Measurements from ENCODE around the gene SENP2. TPM values are rescaled to one million over a fixed set of nuclear protein-coding genes. Genes with fewer than 3 reads are reported as not detected.

The SENP2 gene
- total and polyA plus RNA-seq, 9 of the 15 experiments (the other 6 are each of a cell fraction or from before 2014, with no cell fraction given): 11.8 to 67.1 (median 41.1) TPM

DNA sequence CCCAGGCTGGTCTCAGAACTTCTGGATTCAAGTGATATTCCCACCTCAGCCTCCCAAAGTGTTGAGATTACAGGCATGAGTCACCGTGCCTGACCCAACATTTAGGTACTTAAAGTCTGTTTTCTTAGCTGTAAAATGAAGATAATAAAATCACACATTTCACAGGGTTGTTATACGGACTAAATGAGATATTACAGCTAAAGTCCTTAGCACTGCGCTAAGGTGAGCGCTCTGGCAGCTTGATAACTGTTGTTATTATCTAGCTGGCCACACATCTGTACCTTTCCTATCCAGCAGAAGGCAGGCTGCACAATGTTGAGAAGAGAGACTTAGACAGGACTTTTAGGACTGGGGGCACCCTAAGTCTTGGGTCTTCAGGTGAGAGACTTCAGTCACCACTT lies 31.0 kb upstream of the SENP2 start (continued):
- TF ChIP-seq RHOXF2B (CRISPR knock-in tag; conservative IDR thresholded peaks at IDR 0.05) (no peak), RBBP5 (IDR thresholded peaks at IDR 0.05; ENCODE audit: borderline replicate concordance, insufficient read depth, low read length, poor library complexity, severe bottlenecking) (no peak), JUN (IDR thresholded peaks at IDR 0.05; ENCODE audit: borderline replicate concordance, low read depth, low read length) (peak; percentile 72), JUN (CRISPR knock-in tag; IDR thresholded peaks at IDR 0.05; ENCODE audit: borderline replicate concordance) (no peak), SRSF7 (optimal IDR thresholded peaks at IDR 0.05; ENCODE audit: low read depth, low read length) (no peak), NFIC (IDR thresholded peaks at IDR 0.05) (peak; percentile 77), ZNF239 (CRISPR knock-in tag; IDR thresholded peaks at IDR 0.05) (no peak), DPF2 (IDR thresholded peaks at IDR 0.05) (peak; percentile 88), CBFA2T2 (conservative IDR thresholded peaks at IDR 0.05) (peak; percentile 95), STAT5A (IDR thresholded peaks at IDR 0.05; ENCODE audit: borderline replicate concordance, low read length) (peak; percentile 76), ZNF778 (CRISPR knock-in tag; IDR thresholded peaks at IDR 0.05) (no peak), ZNF707 (CRISPR knock-in tag; conservative IDR thresholded peaks at IDR 0.05) (no peak), HDAC2 (IDR thresholded peaks at IDR 0.05) (peak; percentile 77; the same call in 1 of the 2 replicates)
- TF ChIP-seq, protein P1, sequence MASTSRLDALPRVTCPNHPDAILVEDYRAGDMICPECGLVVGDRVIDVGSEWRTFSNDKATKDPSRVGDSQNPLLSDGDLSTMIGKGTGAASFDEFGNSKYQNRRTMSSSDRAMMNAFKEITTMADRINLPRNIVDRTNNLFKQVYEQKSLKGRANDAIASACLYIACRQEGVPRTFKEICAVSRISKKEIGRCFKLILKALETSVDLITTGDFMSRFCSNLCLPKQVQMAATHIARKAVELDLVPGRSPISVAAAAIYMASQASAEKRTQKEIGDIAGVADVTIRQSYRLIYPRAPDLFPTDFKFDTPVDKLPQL (IDR thresholded peaks at IDR 0.05; ENCODE audit: extremely low read depth, insufficient read length): no peak
- TF ChIP-seq, protein P2, sequence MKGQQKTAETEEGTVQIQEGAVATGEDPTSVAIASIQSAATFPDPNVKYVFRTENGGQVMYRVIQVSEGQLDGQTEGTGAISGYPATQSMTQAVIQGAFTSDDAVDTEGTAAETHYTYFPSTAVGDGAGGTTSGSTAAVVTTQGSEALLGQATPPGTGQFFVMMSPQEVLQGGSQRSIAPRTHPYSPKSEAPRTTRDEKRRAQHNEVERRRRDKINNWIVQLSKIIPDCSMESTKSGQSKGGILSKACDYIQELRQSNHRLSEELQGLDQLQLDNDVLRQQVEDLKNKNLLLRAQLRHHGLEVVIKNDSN (CRISPR knock-in tag; IDR thresholded peaks at IDR 0.05): no peak
- TF ChIP-seq, protein P3, sequence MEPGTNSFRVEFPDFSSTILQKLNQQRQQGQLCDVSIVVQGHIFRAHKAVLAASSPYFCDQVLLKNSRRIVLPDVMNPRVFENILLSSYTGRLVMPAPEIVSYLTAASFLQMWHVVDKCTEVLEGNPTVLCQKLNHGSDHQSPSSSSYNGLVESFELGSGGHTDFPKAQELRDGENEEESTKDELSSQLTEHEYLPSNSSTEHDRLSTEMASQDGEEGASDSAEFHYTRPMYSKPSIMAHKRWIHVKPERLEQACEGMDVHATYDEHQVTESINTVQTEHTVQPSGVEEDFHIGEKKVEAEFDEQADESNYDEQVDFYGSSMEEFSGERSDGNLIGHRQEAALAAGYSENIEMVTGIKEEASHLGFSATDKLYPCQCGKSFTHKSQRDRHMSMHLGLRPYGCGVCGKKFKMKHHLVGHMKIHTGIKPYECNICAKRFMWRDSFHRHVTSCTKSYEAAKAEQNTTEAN (CRISPR knock-in tag; IDR thresholded peaks at IDR 0.05): no peak
- TF ChIP-seq, protein P4, sequence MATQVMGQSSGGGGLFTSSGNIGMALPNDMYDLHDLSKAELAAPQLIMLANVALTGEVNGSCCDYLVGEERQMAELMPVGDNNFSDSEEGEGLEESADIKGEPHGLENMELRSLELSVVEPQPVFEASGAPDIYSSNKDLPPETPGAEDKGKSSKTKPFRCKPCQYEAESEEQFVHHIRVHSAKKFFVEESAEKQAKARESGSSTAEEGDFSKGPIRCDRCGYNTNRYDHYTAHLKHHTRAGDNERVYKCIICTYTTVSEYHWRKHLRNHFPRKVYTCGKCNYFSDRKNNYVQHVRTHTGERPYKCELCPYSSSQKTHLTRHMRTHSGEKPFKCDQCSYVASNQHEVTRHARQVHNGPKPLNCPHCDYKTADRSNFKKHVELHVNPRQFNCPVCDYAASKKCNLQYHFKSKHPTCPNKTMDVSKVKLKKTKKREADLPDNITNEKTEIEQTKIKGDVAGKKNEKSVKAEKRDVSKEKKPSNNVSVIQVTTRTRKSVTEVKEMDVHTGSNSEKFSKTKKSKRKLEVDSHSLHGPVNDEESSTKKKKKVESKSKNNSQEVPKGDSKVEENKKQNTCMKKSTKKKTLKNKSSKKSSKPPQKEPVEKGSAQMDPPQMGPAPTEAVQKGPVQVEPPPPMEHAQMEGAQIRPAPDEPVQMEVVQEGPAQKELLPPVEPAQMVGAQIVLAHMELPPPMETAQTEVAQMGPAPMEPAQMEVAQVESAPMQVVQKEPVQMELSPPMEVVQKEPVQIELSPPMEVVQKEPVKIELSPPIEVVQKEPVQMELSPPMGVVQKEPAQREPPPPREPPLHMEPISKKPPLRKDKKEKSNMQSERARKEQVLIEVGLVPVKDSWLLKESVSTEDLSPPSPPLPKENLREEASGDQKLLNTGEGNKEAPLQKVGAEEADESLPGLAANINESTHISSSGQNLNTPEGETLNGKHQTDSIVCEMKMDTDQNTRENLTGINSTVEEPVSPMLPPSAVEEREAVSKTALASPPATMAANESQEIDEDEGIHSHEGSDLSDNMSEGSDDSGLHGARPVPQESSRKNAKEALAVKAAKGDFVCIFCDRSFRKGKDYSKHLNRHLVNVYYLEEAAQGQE (IDR thresholded peaks at IDR 0.05; ENCODE audit: borderline replicate concordance): no peak
- TF ChIP-seq, protein P4 (CRISPR knock-in tag; IDR thresholded peaks at IDR 0.05; ENCODE audit: low read depth): no peak
